Hepatocyte (in vitro differentiated cells): ENCODE results near the gene ARHGAP15.

Source experiments
- EZH2 ChIP-seq: fragments of 200-600 bp; sonication (generic); IDR thresholded peaks from 2 replicates; pipeline ENCODE4 v1.6.1; 2016; ENCODE audit warnings: antibody characterized with exemption, mild to moderate bottlenecking, borderline replicate concordance
- TF ChIP-seq, protein P1 (sequence below): fragments of 200-600 bp; sonication (generic); IDR thresholded peaks from 2 replicates; pipeline ENCODE4 v1.5.1; 2016; ENCODE audit warnings: antibody characterized with exemption, mild to moderate bottlenecking; ENCODE audit not compliant: poor library complexity

DNA sequence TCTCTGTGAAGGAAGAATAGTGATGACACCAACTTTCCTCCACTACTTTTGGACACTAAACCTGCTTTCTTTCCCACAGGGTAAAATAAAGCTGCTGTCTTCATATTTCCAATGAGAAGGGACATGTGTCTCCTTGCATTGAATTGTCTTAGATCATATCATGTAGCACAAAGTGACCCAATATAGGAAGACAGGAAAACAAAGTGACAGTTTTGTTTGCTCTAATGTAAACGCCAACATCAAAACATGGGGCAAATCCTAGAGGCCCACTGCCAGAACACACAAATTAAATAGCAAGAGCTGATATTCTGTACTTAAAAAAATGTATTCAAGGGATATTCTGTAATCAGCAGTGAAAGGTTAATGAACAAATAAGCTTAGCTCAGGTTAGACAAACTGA lies 36.1 kb downstream of the ARHGAP15 start:
- TF ChIP-seq, protein P1, sequence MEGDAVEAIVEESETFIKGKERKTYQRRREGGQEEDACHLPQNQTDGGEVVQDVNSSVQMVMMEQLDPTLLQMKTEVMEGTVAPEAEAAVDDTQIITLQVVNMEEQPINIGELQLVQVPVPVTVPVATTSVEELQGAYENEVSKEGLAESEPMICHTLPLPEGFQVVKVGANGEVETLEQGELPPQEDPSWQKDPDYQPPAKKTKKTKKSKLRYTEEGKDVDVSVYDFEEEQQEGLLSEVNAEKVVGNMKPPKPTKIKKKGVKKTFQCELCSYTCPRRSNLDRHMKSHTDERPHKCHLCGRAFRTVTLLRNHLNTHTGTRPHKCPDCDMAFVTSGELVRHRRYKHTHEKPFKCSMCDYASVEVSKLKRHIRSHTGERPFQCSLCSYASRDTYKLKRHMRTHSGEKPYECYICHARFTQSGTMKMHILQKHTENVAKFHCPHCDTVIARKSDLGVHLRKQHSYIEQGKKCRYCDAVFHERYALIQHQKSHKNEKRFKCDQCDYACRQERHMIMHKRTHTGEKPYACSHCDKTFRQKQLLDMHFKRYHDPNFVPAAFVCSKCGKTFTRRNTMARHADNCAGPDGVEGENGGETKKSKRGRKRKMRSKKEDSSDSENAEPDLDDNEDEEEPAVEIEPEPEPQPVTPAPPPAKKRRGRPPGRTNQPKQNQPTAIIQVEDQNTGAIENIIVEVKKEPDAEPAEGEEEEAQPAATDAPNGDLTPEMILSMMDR = no peak
- TF ChIP-seq EZH2 = no peak
